Inflammatory macrophage treated with lipopolysaccharide for 4 hours (primary cell): ENCODE measurements around the gene HDGFL2.
"Not testable (repeated sequence)": the region's sequence is repeated elsewhere in the genome, so short reads cannot be mapped to it uniquely, and the experiment has no call there.

Experiments
- DNase-seq: peaks from one replicate; pipeline ENCODE4 v3.0.0-alpha.2; 2020

The HDGFL2 gene

DNA sequence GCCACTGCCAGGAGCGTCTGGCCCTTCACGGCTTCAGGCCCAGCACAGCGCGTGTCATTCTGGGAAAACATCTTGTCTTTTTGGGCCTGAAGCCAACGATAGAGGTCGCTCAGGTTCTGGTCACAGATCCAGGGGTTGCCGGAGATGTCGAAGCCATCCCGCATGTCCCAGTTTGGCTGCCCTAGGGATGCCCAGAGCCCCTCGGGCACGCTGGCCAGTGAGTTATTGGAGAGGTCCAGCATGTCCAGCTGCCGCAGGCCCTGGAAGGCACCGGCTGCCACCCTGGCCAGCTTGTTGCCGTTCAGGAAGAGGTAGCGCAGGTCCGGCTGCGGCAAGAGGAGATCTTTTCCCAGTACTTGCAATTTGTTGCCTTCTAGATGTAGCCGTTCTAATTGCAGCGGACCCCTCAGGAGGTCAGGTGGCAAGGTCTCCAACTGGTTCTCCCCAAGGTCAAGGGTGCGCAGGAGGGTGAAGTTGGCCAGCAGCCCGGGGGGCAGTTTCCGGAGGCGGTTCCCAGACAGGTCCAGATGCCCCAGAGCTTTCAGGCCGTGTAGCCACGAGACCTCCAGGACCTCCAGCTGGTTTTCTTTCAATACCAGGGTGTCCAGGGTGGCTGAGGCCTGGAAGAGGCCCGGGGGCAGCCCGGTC lies 66.0 kb downstream of the HDGFL2 start:
- DNase-seq: no peak

DNA sequence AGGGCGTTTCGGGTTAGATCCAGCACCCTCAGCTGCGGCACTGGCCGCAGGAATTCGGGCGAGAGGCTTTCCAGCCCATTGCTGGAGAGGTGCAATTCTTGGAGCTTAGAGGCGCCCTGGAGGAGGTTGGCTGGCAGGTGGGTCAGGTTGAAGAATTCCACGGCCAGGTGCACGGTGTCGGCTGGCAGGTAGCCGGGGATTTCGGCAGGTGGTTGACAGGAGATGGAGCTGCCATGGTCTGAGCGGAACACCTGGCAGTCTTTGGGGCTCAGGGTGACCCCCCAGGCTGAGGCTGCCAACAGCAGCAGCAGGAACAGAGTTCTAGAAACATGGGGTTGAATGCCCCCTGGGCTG lies 66.5 kb downstream of the HDGFL2 start:
- DNase-seq: no peak

DNA sequence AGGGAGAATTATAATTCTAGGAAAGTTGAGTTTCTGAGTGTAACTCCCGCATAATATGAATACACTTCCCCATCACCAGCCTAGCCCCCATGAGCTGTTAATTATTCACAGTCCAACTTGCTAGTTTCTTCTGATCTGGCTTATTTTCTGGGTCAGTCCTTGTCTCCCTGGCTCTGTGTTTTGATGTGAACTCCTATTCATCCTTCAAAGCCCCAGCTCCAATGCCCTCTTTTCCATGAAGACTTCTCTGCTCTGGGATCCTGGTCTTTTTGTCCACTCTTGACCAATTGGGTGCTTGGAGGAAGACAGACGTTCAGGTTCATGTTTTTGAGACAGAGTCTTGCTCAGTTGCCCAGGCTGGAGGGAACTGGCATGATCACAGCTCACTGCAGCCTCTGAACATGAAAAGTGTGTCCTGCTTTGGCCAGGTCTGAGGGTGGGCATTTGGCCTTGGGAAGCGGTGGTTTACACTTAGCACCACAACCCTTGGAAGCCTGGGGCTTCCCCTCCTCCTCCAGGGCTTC lies 67.1 kb downstream of the HDGFL2 start:
- DNase-seq: no peak

DNA sequence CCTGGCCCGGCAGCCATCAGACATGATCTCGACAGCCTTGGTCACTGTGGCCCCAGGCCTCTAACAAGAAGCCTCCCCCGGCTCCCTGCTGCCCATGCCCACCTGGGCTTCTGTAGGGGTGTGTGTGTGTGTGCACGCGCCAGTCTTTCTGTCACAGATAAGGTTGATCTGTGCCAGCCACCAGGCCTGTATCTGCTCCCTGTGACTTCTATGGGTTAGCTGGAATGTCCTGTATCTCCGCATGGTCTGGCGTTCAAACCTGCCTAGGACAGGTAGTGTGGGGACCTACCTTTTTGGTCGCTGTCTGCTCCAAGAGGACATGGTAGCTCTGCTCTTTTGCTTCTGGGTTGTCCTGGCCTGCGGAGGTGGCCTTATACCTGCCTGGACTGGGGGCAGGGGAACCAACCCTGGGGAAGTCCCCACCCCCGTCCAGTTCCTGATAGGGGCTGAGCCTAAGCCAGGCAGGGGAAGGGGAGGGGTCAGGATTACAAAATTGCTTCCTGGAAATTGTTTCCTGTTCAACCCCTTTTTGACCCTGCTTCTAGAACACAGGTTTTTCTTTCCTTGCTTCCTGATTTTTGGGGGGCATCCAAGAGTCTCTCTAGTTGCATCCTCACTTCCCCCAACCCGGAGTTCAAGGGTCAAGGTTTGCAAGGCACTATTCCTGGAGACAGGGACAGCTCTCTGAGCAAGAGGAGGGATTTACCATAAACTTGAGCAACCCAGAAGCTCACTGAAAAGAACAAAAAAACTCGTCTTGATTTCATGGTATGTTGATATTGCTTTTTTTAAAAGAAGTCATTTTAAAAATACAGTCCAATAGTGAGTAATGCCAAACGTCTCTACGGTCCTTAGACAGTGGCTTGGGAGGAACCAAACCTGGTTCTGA lies 67.8 kb downstream of the HDGFL2 start, which contains the start of gene LRG1:
Gene LRG1, minus strand, starts transcription at position 344 of the 889 bp plus-strand sequence. Its CDS starts 23 bp downstream, at position 321.
- DNase-seq: peak; percentile 87

DNA sequence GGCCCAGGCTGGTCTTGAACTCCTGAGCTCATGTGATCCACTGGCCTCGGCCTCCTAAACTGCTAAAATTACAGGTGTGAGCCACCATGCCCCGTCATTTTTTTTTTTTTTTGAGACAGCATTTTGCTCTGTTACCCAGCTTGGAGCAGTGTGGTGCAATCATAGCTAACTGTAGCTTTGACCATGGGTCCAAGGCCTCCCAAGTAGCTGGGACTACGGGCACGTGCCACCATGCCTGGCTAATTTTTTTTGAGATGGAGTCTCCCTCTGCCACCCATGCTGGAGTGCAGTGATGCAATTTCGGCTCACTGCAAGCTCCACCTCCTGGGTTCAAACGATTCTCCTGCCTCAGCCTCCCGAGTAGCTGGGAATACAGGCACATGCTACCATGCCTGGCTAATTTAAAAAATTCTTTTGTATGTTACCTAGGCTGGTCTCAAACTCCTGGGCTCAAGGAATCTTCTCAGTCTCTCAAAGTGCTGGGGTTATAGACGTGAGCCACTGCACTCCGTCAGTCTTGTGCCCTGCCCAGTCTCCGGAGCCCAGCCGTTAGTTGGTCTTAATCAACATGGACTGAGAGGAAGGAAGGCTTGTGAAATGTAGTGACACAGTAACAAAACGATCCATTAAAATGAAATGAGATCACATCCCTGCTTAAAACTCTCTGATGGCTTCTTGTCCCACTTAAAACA lies 69.2 kb downstream of the HDGFL2 start:
- peak; percentile 91 for DNase-seq

DNA sequence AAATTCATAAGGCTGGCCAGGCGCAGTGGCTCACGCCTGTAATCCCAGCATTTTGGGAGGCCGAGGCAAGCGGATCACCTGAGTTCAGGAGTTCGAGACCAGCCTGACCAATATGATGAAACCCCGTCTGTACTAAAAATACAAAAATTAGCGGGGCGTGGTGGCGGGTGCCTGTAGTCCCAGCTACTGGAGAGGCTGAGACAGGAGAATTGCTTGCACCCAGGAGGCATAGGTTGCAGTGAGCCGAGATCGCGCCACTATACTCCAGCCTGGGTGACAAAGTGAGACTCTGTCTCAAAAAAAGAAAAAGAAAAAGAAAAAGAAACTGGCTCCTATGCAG lies 69.7 kb downstream of the HDGFL2 start:
- DNase-seq: not testable (repeated sequence)

DNA sequence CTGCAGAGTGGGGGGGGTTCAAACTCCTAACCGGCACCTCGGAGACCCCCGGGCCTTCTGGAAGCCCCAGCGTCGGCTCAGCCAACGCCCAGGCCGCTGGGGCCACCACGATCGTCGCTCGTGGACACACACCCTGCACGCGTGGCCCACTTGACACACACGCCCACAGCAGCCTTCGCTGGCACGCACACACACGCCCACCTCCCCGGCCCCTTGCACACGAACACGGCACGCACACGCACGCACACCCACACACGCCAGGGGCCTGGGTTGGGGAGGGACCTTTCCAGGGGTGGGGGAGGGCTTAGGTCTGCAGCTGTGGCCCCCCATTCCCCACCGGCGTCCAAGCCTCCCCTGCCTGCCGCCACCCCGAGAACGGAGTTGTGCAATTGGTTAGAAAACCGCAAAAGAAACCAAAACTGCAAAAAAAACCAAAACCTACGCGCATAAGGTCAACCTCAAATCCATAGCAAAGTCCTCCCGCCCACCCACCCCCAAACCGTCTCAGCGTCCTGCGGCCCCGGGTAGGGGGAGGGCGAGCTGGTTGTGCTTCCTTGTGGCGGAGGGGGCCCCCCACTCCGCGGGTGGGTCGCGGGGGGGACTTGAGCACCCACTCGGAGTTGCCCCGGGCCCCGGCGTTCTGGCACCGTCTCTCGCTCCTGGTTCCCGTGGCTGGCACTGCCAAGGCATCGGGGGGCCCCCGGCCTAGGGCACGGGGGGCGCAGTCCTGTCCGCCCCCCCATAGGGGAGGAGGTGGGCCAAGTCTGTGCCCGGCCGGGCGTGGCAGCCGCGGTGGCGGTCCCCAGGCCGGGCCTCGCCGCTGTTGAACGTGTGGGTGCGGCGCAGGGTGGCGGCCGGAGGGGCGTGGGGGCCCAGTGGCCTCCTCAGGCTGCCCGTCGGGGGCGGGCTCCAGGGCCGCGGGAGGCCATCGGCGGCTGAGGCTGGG lies 71.1 kb downstream of the HDGFL2 start:
- peak; percentile 80 for DNase-seq

DNA sequence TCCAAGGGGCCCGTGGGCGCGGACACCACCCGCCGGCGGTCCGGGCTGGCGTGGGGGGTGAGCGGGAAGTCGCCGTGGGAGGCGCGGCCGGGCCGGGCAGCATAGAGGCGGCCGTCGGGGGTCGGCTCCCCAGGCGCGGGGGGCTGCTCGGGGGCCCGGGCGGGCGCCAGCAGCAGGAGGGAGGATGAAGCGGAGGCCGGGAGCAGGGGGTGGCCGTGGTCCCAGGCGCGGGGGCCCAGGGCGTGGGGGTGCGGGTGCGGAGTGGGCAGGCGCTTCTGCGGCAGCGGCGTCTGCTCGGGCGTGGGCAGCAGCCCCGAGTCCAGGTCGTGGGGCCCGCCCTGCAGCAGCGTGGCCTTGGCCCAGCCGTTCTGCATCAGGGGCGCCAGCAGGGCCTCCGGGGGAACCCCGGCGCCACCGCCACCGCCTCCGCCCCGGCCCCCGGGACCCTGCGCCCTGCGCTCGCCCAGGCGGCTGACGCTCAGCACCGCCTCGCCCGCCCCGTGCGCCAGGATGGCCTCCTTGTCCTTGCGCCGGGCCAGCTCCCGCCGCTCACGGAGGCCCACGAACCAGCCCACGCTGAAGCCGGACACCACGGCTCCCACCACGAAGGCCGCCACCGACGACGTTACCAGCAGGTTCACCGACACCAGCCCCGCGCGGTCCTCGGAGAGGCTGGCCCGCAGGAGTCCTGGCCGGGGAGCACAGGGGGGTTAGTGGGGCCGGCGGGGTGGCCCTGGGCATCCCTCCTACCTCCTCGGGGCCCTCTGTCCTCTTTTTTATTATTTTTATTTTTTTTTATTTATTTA lies 71.9 kb downstream of the HDGFL2 start:
- DNase-seq: no peak

DNA sequence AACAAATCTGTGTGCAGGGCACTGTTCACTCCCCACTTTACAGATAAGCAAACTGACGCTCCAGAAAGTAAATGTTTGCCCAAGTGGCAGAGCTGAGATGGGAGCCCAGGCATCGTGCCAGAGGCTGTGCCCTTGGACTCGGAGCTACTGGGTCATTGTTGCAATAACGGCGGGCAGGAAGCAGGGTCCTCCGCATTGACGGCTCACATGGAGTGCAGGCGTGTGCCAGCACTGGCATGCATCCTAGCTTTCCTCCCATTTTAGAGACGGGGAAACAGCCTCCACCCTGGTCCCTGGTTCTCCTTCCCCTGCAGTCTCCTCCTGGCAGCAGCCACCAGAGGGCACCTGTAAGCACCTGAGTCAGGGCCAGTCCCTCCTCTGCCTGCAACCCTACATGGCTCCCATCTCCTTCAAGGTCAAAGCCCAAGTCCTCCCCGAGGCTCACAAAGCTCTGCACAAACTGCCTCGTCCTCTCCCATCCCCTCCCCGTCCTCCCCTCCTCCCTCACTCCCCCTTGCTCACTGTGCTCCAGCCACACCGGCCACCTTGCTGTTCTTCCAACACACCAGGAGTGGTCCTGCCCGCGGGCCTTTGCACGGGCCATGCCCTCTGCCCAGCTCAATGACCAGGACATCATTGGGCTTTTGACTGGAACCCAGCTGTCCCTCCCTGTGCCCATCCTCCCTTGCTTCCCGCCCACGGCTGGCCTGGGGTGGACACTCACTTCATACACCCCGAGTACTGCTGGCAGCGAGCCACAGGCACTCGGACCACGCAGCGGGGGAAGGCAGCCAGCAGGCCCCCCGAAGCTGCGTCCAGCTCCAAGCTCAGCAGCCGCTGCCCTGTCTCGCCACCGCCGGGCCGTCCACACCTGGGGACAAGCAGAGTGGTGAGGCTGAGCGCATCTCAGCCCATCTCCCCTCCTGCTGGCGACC lies 75.5 kb downstream of the HDGFL2 start:
- DNase-seq: peak; percentile 30

DNA sequence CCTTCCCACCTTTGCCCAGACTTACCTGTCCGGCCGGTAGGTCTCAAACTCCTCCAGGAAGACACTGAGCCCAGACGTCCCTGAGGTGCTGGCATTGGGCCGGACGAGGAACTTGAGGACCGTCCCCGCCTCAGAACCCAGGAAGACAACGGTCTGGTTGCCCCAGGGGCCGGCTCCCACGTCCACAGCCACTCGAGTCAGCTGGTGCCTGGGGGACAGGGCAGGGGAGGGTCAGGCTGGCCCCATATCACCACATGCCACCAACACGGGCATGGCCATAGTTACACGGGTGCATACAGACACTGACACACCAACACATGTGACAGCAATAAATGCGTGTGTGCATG lies 76.1 kb downstream of the HDGFL2 start:
- DNase-seq: no peak

DNA sequence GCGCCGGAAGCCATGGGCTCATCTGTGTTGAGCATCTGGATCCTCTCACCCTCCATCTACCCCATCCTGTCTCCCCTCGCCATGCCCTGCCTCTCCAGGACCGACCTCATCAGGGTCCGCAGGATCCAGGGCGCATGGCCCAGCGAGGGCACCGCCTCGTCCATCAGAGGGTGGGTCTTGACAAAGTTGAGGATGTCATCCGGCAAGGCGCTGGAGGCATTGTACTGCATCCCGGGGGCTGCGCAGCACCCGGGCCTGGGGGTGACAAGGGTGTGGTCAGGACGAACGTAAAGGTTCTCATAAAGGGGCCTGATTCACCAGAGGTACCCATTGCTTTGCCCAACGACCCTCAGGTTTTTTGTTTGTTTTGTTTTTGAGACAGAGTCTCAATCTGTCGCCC lies 77.9 kb downstream of the HDGFL2 start:
- no peak for DNase-seq

DNA sequence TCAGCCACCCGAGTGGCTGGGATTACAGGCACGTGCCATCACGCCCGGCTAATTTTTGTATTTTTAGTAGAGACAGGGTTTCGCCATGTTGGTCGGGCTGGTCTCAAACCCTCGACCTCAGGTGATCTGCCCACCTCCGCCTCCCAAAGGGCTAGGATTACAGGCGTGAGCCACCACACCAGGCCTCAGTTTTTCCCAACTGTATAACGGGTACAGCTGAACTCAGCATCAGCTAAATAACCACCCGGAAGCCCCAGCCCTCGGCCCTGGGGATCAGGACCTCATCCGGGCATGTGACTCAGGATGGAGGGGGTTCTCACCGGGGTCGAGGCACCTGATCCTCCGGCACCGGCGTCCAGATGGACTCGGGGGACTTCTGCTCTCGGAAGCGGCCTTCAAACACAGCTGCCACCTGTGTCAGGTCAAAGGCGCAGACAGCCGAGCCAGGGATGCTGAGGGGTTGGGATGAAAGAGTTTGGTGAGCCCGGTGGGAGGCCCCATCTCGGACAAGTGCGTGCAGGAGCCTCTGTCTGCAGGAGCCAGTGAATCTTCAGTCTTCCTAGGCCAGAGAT lies 78.5 kb downstream of the HDGFL2 start:
- no peak for DNase-seq
